IMR-90 (cell line): ENCODE results near the gene SUV39H1. TPM values are rescaled to one million over a fixed set of nuclear protein-coding genes. Genes with fewer than 3 reads are reported as not detected.

Source experiments
- ATAC-seq: fragments of 200-7000 bp; cut with Tn5 transposase; 2 replicates; pipeline ENCODE4 v1.9.1; 2020; ENCODE audit warnings: low read depth, mild to moderate bottlenecking, moderate library complexity
- BruUV-seq: library from RNA; stranded (reverse); fragments of 400-500 nt; replicated peaks from 2 replicates; lab custom pipeline; 2021; lab: Mats Ljungman, UMichigan
- CTCF ChIA-PET: fragments of 300-600 bp; formaldehyde crosslinking; extraction: SDS; loops from one replicate; lab custom pipeline; 2021; ENCODE audit warnings: antibody characterized with exemption; lab: Yijun Ruan, JAX
- POLR2A ChIA-PET: fragments of 300-600 bp; sonication (Branson Sonifier 250); formaldehyde crosslinking; loops from one replicate; lab custom pipeline; 2022; ENCODE audit warnings: antibody characterized with exemption; ENCODE audit not compliant: unreplicated experiment; lab: Charles Lee
- DNase-seq: peaks from one replicate; pipeline ENCODE4 v3.0.0; 2013
- H2AFZ ChIP-seq: replicated peaks from 2 replicates; pipeline ENCODE3; 2013; ENCODE audit warnings: low read length, mild to moderate bottlenecking; ENCODE audit not compliant: poor library complexity
- H2AK5ac ChIP-seq: 2 replicates; pipeline ENCODE4 v1.6.1; 2013; ENCODE audit warnings: low read depth, low read length, inconsistent platforms
- H2AK9ac ChIP-seq: replicated peaks from 2 replicates; pipeline ENCODE3; 2013; ENCODE audit warnings: mild to moderate bottlenecking, low read depth, low read length, moderate library complexity; ENCODE audit not compliant: poor library complexity
- H2BK120ac ChIP-seq: 2 replicates; pipeline ENCODE4 v1.6.1; 2013; ENCODE audit warnings: low read depth, low read length, inconsistent platforms
- H2BK15ac ChIP-seq: 3 replicates; pipeline ENCODE4 v1.6.1; 2013; ENCODE audit warnings: low read depth, low read length, inconsistent platforms
- H2BK20ac ChIP-seq: 2 replicates; pipeline ENCODE4 v1.6.1; 2013; ENCODE audit warnings: low read depth, mild to moderate bottlenecking, inconsistent platforms, low read length, moderate library complexity
- H2BK5ac ChIP-seq: 2 replicates; pipeline ENCODE4 v1.6.1; 2013; ENCODE audit warnings: mild to moderate bottlenecking, low read depth, low read length, inconsistent platforms; ENCODE audit not compliant: poor library complexity, severe bottlenecking
- H3K14ac ChIP-seq: replicated peaks from 2 replicates; pipeline ENCODE4 v1.6.1; 2013; ENCODE audit warnings: low read depth, low read length, inconsistent platforms
- H3K18ac ChIP-seq: 2 replicates; pipeline ENCODE4 v1.6.1; 2013; ENCODE audit warnings: low read depth, low read length, control low read depth
- H3K23ac ChIP-seq: 2 replicates; pipeline ENCODE4 v1.6.1; 2013; ENCODE audit warnings: low read depth, low read length, inconsistent platforms
- H3K27ac ChIP-seq: 2 replicates; pipeline ENCODE4 v1.5.1; 2013; ENCODE audit warnings: mild to moderate bottlenecking, control low read depth, low read length; ENCODE audit not compliant: insufficient read depth
- H3K27me3 ChIP-seq: 2 replicates; pipeline ENCODE4 v1.6.1; 2013; ENCODE audit warnings: low read length; ENCODE audit not compliant: control insufficient read depth, insufficient read depth
- H3K36me3 ChIP-seq: 2 replicates; pipeline ENCODE4 v1.6.1; 2013; ENCODE audit warnings: low read length, mixed read lengths; ENCODE audit not compliant: control insufficient read depth, insufficient read depth
- H3K4ac ChIP-seq: 2 replicates; pipeline ENCODE4 v1.6.1; 2013; ENCODE audit warnings: low read depth, low read length, inconsistent platforms
- H3K4me1 ChIP-seq: 2 replicates; pipeline ENCODE4 v1.6.1; 2013; ENCODE audit warnings: low read length, mixed read lengths; ENCODE audit not compliant: control insufficient read depth, insufficient read depth
- H3K4me2 ChIP-seq: 2 replicates; pipeline ENCODE4 v1.6.1; 2013; ENCODE audit warnings: low read depth, mild to moderate bottlenecking, control low read depth, low read length, moderate library complexity
- H3K4me3 ChIP-seq: 2 replicates; pipeline ENCODE4 v1.5.1; 2013; ENCODE audit warnings: low read depth, mild to moderate bottlenecking, control low read depth, low read length, moderate library complexity; ENCODE audit not compliant: insufficient read depth
- H3K56ac ChIP-seq: 2 replicates; pipeline ENCODE4 v1.6.1; 2013; ENCODE audit warnings: low read length, inconsistent platforms; ENCODE audit not compliant: insufficient read depth; ENCODE audit errors: extremely low read depth
- H3K79me1 ChIP-seq, 2 experiments: 2 replicates each; pipeline ENCODE4 v1.6.1; 2013; ENCODE audit warnings: low read length in 2 of 2, inconsistent platforms in 1 of 2, low read depth in 1 of 2
- H3K9ac ChIP-seq: 2 replicates; pipeline ENCODE4 v1.6.1; 2013; ENCODE audit warnings: low read depth, low read length, control low read depth
- H3K9me1 ChIP-seq: 2 replicates; pipeline ENCODE4 v1.6.1; 2013; ENCODE audit warnings: low read length, inconsistent platforms; ENCODE audit not compliant: insufficient read depth
- H3K9me3 ChIP-seq: 2 replicates; pipeline ENCODE4 v1.6.1; 2013; ENCODE audit warnings: low read length; ENCODE audit not compliant: control insufficient read depth, insufficient read depth
- H4K20me1 ChIP-seq: 2 replicates; pipeline ENCODE4 v1.6.1; 2013; ENCODE audit warnings: low read length, inconsistent platforms; ENCODE audit not compliant: insufficient read depth
- H4K5ac ChIP-seq: 2 replicates; pipeline ENCODE4 v1.6.1; 2013; ENCODE audit warnings: mild to moderate bottlenecking, low read depth, low read length, control low read depth
- H4K8ac ChIP-seq, 2 experiments: 2 replicates each; pipeline ENCODE4 v1.6.1; 2013; ENCODE audit warnings: low read depth in 2 of 2, low read length in 2 of 2, control low read depth in 1 of 2, inconsistent platforms in 1 of 2
- H4K91ac ChIP-seq: 2 replicates; pipeline ENCODE4 v1.6.1; 2013; ENCODE audit warnings: low read depth, low read length, inconsistent platforms; ENCODE audit not compliant: insufficient read depth
- MAFK ChIP-seq: IDR thresholded peaks from 2 replicates; pipeline ENCODE4 v1.6.1; 2012; ENCODE audit warnings: low read depth, low read length, improper control_type of control experiment
- MXI1 ChIP-seq: IDR thresholded peaks from 2 replicates; pipeline ENCODE4 v1.6.1; 2012; ENCODE audit warnings: low read depth, mild to moderate bottlenecking, low read length, moderate library complexity, borderline replicate concordance
- POLR2A ChIP-seq: IDR thresholded peaks from 2 replicates; pipeline ENCODE4 v1.6.1; 2012; ENCODE audit warnings: mild to moderate bottlenecking, low read depth, low read length
- RFX5 ChIP-seq: IDR thresholded peaks from 2 replicates; pipeline ENCODE4 v1.8.0; 2012; ENCODE audit warnings: low read depth, mild to moderate bottlenecking, low read length, moderate library complexity
- SMC3 ChIP-seq: fragments of 150-350 bp; IDR thresholded peaks from 2 replicates; pipeline ENCODE4 v1.6.1; 2016; ENCODE audit warnings: low read depth, mild to moderate bottlenecking, antibody characterized with exemption, low read length, moderate library complexity
- WGBS, 2 experiments: methylation state at CpG; one replicate each; pipeline versions ENCODE4 v1.1.5 to v1.1.7; 2013; ENCODE audit warnings: missing lambda C conversion rate in 2 of 2; ENCODE audit not compliant: insufficient read length in 1 of 2; ENCODE audit errors: extremely low coverage in 2 of 2; 5-methylcytosine and 5-hydroxymethylcytosine counted together
- dilution Hi-C: fragments of 300-500 bp; cut with HindIII; formaldehyde crosslinking; loops from one replicate; pipeline ENCODE4 v1.14.3; 2018; ENCODE audit warnings: low sequenced_read_pairs; ENCODE audit not compliant: unreplicated experiment
- in situ Hi-C: fragments of 300-500 bp; cut with MboI; formaldehyde crosslinking; loops from 3 replicates; pipeline ENCODE4 v1.14.3; 2019; ENCODE audit warnings: low sequenced_read_pairs, inconsistent platforms, mixed read lengths
- intact Hi-C: fragments of 100-400 bp; cut with micrococcal nuclease; formaldehyde crosslinking; loops from 2 replicates; pipeline ENCODE4 v1.10.0; 2022
- polyA plus RNA-seq, 3 experiments: library from polyadenylated mRNA; depleted of rRNA; stranded (reverse); fragments of >200 nt; gene quantifications; 2 replicates each; pipeline ENCODE4 v1.2.3, GENCODE V29; 2012; ENCODE audit warnings: low replicate concordance in 1 of 3
- total RNA-seq: library from RNA; depleted of rRNA; stranded (reverse); fragments of >200 nt; gene quantifications from 2 replicates; pipeline ENCODE4 v1.2.3, GENCODE V29; 2012
- TF ChIP-seq, protein P1 (sequence below): conservative IDR thresholded peaks from 2 replicates; pipeline ENCODE4 v1.5.1; 2012; ENCODE audit warnings: mild to moderate bottlenecking, low read depth, low read length, improper control_type of control experiment
- TF ChIP-seq, protein P2 (sequence below): fragments of 150-350 bp; IDR thresholded peaks from 2 replicates; pipeline ENCODE4 v1.6.1; 2016; ENCODE audit warnings: low read depth, mild to moderate bottlenecking, low read length, moderate library complexity, borderline replicate concordance

Gene SUV39H1
- total and polyA plus RNA-seq, 2 of the 4 experiments (the other 2 are of a cell fraction): 6.6 to 8.6 TPM

DNA sequence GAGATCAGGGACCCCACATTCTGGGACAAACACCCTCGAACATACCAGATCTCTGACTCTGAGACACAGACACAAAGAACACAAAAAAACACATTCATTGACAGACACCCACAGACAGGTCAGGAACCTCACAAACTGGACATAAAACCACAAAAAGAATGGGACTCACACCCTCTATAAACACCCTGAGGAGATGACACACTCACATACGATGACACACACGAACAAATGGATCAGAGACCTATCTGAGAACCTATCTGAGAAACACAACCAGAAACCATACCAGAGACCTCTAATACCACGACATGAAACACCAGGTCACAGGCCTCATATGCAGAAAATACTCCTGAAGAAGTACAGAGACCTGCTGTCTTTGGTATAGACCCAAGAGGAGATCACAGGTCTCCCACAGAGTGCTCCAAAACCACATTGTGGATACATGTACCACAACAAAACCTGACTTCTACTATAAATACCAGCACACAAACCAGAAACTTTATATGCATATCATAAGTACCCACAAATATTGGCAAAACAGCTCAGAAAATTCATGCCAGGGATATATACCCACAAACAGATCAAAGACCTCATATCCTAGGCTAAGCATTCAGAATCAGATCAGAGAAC is 19.5 kb downstream of the SUV39H1 start:
- H3K4me1 ChIP-seq: 0 out of 2 replicates have a peak, but pooled peaks cover 2% of the 10 kb centered on the region
- no CpG with 5 or more reads among the region's 4 CpGs for WGBS, 2 experiments
- no peak overlapping the region for H3K56ac ChIP-seq
- H3K4me3 ChIP-seq: no peak overlapping the region
- H4K20me1 ChIP-seq: no peaks in the 10 kb centered on the region
- H2AFZ ChIP-seq: no peak overlapping the region
- ATAC-seq: no peak
- intact Hi-C loops: no loop called here
- H3K18ac ChIP-seq: no peak overlapping the region
- H3K27me3 ChIP-seq: peaks cover 4% of the 10 kb centered on the region
- H3K9me1 ChIP-seq: no peaks in the 10 kb centered on the region
- no peak overlapping the region for H2BK5ac ChIP-seq
- H3K27ac ChIP-seq: no peak overlapping the region
- no peaks in the 10 kb centered on the region for H3K36me3 ChIP-seq
- in situ Hi-C loops: no loop called here
- dilution Hi-C loops: no loop called here
- H3K9ac ChIP-seq: no peak overlapping the region
- no peak overlapping the region for H2BK15ac ChIP-seq
- H4K91ac ChIP-seq: no peak overlapping the region
- no peak overlapping the region for H2AK9ac ChIP-seq
- TF ChIP-seq MAFK (no peak), RFX5 (no peak), POLR2A (no peak), MXI1 (no peak), SMC3 (no peak)
- TF ChIP-seq, protein P1, sequence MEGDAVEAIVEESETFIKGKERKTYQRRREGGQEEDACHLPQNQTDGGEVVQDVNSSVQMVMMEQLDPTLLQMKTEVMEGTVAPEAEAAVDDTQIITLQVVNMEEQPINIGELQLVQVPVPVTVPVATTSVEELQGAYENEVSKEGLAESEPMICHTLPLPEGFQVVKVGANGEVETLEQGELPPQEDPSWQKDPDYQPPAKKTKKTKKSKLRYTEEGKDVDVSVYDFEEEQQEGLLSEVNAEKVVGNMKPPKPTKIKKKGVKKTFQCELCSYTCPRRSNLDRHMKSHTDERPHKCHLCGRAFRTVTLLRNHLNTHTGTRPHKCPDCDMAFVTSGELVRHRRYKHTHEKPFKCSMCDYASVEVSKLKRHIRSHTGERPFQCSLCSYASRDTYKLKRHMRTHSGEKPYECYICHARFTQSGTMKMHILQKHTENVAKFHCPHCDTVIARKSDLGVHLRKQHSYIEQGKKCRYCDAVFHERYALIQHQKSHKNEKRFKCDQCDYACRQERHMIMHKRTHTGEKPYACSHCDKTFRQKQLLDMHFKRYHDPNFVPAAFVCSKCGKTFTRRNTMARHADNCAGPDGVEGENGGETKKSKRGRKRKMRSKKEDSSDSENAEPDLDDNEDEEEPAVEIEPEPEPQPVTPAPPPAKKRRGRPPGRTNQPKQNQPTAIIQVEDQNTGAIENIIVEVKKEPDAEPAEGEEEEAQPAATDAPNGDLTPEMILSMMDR: no peak
- TF ChIP-seq, protein P2, sequence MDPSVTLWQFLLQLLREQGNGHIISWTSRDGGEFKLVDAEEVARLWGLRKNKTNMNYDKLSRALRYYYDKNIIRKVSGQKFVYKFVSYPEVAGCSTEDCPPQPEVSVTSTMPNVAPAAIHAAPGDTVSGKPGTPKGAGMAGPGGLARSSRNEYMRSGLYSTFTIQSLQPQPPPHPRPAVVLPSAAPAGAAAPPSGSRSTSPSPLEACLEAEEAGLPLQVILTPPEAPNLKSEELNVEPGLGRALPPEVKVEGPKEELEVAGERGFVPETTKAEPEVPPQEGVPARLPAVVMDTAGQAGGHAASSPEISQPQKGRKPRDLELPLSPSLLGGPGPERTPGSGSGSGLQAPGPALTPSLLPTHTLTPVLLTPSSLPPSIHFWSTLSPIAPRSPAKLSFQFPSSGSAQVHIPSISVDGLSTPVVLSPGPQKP: no peak
- H4K8ac ChIP-seq: no peak overlapping the region
- H3K4me2 ChIP-seq: no peak overlapping the region
- CTCF ChIA-PET: no interaction called here
- H2AK5ac ChIP-seq: no peak overlapping the region
- POLR2A ChIA-PET: no interaction called here
- no peak overlapping the region for H3K14ac ChIP-seq
- H3K23ac ChIP-seq: no peak overlapping the region
- H2BK20ac ChIP-seq: no peak overlapping the region
- BruUV-seq: no TSS peak
- no peak overlapping the region for H3K4ac ChIP-seq
- no peaks in the 10 kb centered on the region for H3K79me1 ChIP-seq
- no peak overlapping the region for H4K5ac ChIP-seq
- no peak overlapping the region for H2BK120ac ChIP-seq
- H3K9me3 ChIP-seq: no peaks in the 10 kb centered on the region
- peak; percentile 4 for DNase-seq
